Ovary (tissue), 9 donors: ENCODE data around the gene PTPRCAP. TPM values are rescaled to one million over a fixed set of nuclear protein-coding genes. Genes with fewer than 3 reads are reported as not detected.

Source experiments
- DNase-seq, 5 donors: peaks; one replicate each; pipeline ENCODE4 v3.0.0-alpha.2; 2019 to 2020
- H3K27ac ChIP-seq, 2 donors: fragments of 200-600 bp; one replicate each; pipeline versions ENCODE4 v1.5.1 to v1.8.0; 2019 to 2022
- H3K27me3 ChIP-seq: fragments of 200-600 bp; one replicate; pipeline ENCODE4 v1.8.0; 2022
- H3K36me3 ChIP-seq: fragments of 200-600 bp; sonication (generic); one replicate; pipeline ENCODE4 v1.5.1; 2019
- H3K4me1 ChIP-seq: one replicate; pipeline ENCODE4 v1.8.1; 2013; ENCODE audit warnings: mild to moderate bottlenecking, moderate library complexity; ENCODE audit not compliant: insufficient read depth
- H3K4me3 ChIP-seq: fragments of 200-600 bp; sonication (generic); one replicate; pipeline ENCODE4 v1.5.1; 2017
- H3K9me3 ChIP-seq, 2 donors: fragments of 200-600 bp in 1 of 2; sonication (generic) in 1 of 2; one replicate each; pipeline versions ENCODE4 v1.5.1 to v1.8.1; 2013 to 2019; ENCODE audit warnings: mild to moderate bottlenecking in 1 of 2, moderate library complexity in 1 of 2
- EP300 ChIP-seq: sonication (generic); formaldehyde crosslinking; IDR thresholded peaks from one replicate; pipeline ENCODE4 v1.6.1; 2017; ENCODE audit warnings: antibody characterized with exemption
- POLR2A ChIP-seq: fragments of 450-650 bp; IDR thresholded peaks from one replicate; pipeline ENCODE4 v1.6.1; 2017; ENCODE audit warnings: antibody characterized with exemption, mild to moderate bottlenecking, moderate library complexity
- WGBS, 3 donors: extraction: QIAGEN DNeasy Blood & Tissue Kit in 1 of 3; methylation state at CpG; one replicate each; pipeline versions ENCODE4 v1.1.5 to v1.1.7; 2013 to 2017; 5-methylcytosine and 5-hydroxymethylcytosine counted together
- intact Hi-C, 4 donors: fragments of 100-400 bp; cut with DNase I; formaldehyde crosslinking; loops; one replicate each; pipeline versions ENCODE4 v1.11.0 to v1.15.1; 2022 to 2023
- polyA plus RNA-seq, 2 donors: library from polyadenylated mRNA; stranded (reverse); fragments of 200-250 nt in 1 of 2; fragments of 350-450 nt in 1 of 2; fragmentation: Illumina TruSeq in 1 of 2; extraction: RNeasy Lipid Tissue Mini Kit (QIAGEN cat#74804) in 1 of 2; gene quantifications; one replicate each; pipeline ENCODE4 v1.2.3, GENCODE V29; 2013 to 2014
- total RNA-seq, 7 donors: library from RNA; depleted of rRNA in 2 of 7; stranded (reverse); fragments of >200 nt in 2 of 7; fragmentation: NEBNext Ultra II Directional in 3 of 7; extraction: Animal tissue kit (Norgen Biotek cat#: 25700) in 3 of 7; gene quantifications; one replicate each; pipeline versions ENCODE4 v1.1.0 to v1.2.4, GENCODE V29; 2016 to 2023
- TF ChIP-seq, protein P1 (sequence below), 3 donors: fragments of 450-650 bp in 2 of 3; fragments of 200-600 bp in 1 of 3; IDR thresholded peaks; one replicate each; pipeline versions ENCODE4 v1.5.1 to v1.8.0; 2016 to 2022; ENCODE audit warnings: antibody characterized with exemption in 3 of 3, mild to moderate bottlenecking in 1 of 3
- donor health status: DM: no; HTN: no; CAD: no; lungs with moderate emphysema.
- donor health status: DM: no; HTN: no; CAD: no.
- donor health status: Bipolar disorder and iron deficiency.
- donor health status: DM: yes; HTN: yes; CAD: no.
- donor health status: DM: no; HTN: no; CAD: no.
- donor health status: DM: yes; HTN: yes; CAD: no.

The PTPRCAP gene
- total and polyA plus RNA-seq, 9 donors = 2.4 to 10.7 (median 4.2) TPM; not detected in 1

DNA sequence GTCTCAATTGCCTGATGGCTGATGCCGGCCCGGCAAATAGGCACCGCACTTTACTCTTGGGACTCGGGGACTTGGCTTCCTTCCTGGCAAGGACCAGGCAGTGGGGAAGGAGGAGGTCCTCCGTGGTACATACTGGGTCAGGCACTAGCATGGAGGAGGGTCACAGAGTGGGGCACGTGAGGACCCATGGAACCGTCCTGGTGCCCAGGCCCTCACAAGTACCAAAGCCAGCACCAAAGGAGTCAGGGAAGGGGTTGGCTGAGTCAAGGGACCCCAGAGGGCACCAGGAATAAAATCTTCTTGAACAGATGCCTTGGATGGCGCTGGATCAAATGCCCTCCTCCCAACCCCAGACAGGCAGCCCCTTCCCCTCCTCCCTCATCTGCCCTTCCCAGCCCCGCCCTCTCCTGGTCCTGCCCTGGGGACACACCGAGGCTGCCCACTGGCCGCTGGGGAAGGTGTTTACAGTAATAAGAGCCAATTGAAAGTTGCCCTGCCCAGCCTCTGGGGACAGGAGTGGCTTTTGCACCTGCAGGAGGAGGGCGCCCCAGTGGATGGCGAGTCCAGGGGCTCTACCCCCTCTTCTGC is 27.6 kb downstream of the PTPRCAP start:
- TF ChIP-seq POLR2A (no peak), EP300 (no peak)
- TF ChIP-seq, protein P1, sequence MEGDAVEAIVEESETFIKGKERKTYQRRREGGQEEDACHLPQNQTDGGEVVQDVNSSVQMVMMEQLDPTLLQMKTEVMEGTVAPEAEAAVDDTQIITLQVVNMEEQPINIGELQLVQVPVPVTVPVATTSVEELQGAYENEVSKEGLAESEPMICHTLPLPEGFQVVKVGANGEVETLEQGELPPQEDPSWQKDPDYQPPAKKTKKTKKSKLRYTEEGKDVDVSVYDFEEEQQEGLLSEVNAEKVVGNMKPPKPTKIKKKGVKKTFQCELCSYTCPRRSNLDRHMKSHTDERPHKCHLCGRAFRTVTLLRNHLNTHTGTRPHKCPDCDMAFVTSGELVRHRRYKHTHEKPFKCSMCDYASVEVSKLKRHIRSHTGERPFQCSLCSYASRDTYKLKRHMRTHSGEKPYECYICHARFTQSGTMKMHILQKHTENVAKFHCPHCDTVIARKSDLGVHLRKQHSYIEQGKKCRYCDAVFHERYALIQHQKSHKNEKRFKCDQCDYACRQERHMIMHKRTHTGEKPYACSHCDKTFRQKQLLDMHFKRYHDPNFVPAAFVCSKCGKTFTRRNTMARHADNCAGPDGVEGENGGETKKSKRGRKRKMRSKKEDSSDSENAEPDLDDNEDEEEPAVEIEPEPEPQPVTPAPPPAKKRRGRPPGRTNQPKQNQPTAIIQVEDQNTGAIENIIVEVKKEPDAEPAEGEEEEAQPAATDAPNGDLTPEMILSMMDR (IDR thresholded peaks at IDR 0.05) = no peak
- Histone ChIP-seq H3K9me3 (no peaks in the 10 kb centered on the region), H3K27me3 (peaks cover 2% of the 10 kb centered on the region), H3K27ac (no peak overlapping the region), H3K4me1 (no peaks in the 10 kb centered on the region), H3K4me3 (no peak overlapping the region), H3K36me3 (no peaks in the 10 kb centered on the region)
- no peak for DNase-seq
- intact Hi-C loops = loop anchor here in 1 of 4 donors (10.0 kb wide), 1 partner anchor 95 kb away; the partner anchor contains the start of genes CDK2AP2 and PITPNM1
- 33 to 45% (median 36%) methylated on average over 13 of the region's 13 CpGs for WGBS, 3 donors

- H3K27me3 ChIP-seq = peaks cover 2% of the 10 kb centered on the region
- intact Hi-C loops = loop anchor here in 1 of 4 donors (10.0 kb wide), 1 partner anchor 96 kb away; the partner anchor contains the start of genes CDK2AP2 and PITPNM1
- 35 to 61% (median 59%) methylated on average over 14 to 24 of the region's 24 CpGs for WGBS, 3 donors
- no peaks in the 10 kb centered on the region for H3K9me3 ChIP-seq
- no peaks in the 10 kb centered on the region for H3K36me3 ChIP-seq
- no peak for TF ChIP-seq EP300
- TF ChIP-seq, protein P1 (IDR thresholded peaks at IDR 0.05) = no peak
- no peak for TF ChIP-seq POLR2A
- DNase-seq = no peak
- no peak overlapping the region for H3K4me3 ChIP-seq
- no peaks in the 10 kb centered on the region for H3K4me1 ChIP-seq
- no peak overlapping the region for H3K27ac ChIP-seq
These were observed 28.2 kb downstream of the PTPRCAP start for GRCh38 chr11:67409261-67409666.

- H3K27ac ChIP-seq = no peak overlapping the region
- no peaks in the 10 kb centered on the region for H3K36me3 ChIP-seq
- H3K9me3 ChIP-seq = no peaks in the 10 kb centered on the region
- H3K4me3 ChIP-seq = no peak overlapping the region
- intact Hi-C loops = loop anchor here in 1 of 4 donors (10.0 kb wide), 1 partner anchor 96 kb away; the partner anchor contains the start of genes CDK2AP2 and PITPNM1
- 51 to 66% (median 62%) methylated on average over 17 to 18 of the region's 18 CpGs for WGBS, 3 donors
- TF ChIP-seq, protein P1 (IDR thresholded peaks at IDR 0.05) = no peak
- TF ChIP-seq POLR2A (no peak), EP300 (no peak)
- H3K4me1 ChIP-seq = no peaks in the 10 kb centered on the region
- peaks cover 2% of the 10 kb centered on the region for H3K27me3 ChIP-seq
- no peak for DNase-seq
These were observed 28.9 kb downstream of the PTPRCAP start for GRCh38 chr11:67408437-67409200.

DNA sequence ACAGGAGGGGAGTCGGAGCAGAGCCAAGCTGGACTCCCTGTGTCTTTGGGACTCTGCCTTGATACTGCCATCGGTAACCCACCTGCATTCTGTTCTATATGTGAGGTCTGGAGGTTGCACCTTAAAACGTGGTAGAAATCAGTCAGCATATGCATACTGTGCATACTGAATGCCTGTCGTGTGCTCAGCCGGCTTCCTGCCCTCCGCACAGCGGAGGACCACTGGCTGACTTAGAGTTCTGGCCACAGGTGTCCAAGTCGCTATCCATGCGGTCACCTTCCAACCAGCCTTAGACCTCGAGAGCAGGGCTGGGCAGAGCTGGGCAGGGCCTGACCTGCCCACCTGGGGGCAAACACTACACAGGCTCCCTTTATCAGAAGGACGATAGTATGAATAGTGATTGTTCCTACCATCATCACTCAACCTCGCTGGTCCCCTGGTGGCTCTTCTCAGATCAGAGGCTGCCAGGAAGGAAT is 29.8 kb downstream of the PTPRCAP start:
- Histone ChIP-seq H3K9me3 (no peaks in the 10 kb centered on the region), H3K27ac (no peak overlapping the region), H3K4me3 (no peak overlapping the region), H3K36me3 (no peaks in the 10 kb centered on the region), H3K4me1 (no peaks in the 10 kb centered on the region), H3K27me3 (peaks cover 1% of the 10 kb centered on the region)
- 41 to 58% (median 48%) methylated on average over 12 of the region's 12 CpGs for WGBS, 3 donors
- intact Hi-C loops = loop anchor here in 1 of 4 donors (10.0 kb wide), 1 partner anchor 97 kb away; the partner anchor contains the start of genes CDK2AP2 and PITPNM1
- no peak for DNase-seq
- TF ChIP-seq POLR2A = no peak
- TF ChIP-seq, protein P1 (IDR thresholded peaks at IDR 0.05) = no peak
- TF ChIP-seq EP300 = no peak
